Activated T-cell treated with anti-CD3 and anti-CD28 coated beads, Interleukin-2, amount 50 U/mL, for 72 hours (primary cell): ENCODE measurements around the gene GALM. TPM values are rescaled to one million over a fixed set of nuclear protein-coding genes. Genes with fewer than 3 reads are reported as not detected.
"Not testable (repeated sequence)": the region's sequence is repeated elsewhere in the genome, so short reads cannot be mapped to it uniquely, and the experiment has no call there.

ENCODE experiments used
- ATAC-seq, 2 donors: fragments of 150-1000 bp; cut with Tn5 transposase; replicated peaks in 1 of 2; 2 replicates each; pipeline ENCODE4 v1.10.0; 2021; ENCODE audit warnings: moderate library complexity in 2 of 2, mild to moderate bottlenecking in 1 of 2
- DNase-seq, 2 donors: peaks; one replicate each; pipeline ENCODE4 v3.0.0; 2021 to 2022; ENCODE audit warnings: mixed read lengths in 1 of 2
- H3K27ac Mint-ChIP-seq: one replicate; pipeline ENCODE4 v1.8.0; 2022; ENCODE audit warnings: mild to moderate bottlenecking, moderate library complexity, mixed read lengths
- H3K27me3 Mint-ChIP-seq: one replicate; pipeline ENCODE4 v1.8.0; 2022; ENCODE audit warnings: low read depth, mixed read lengths
- H3K36me3 Mint-ChIP-seq, 2 donors: one replicate each; pipeline ENCODE4 v1.8.0; 2022; ENCODE audit warnings: mixed read lengths in 2 of 2, mild to moderate bottlenecking in 1 of 2; ENCODE audit not compliant: insufficient read depth in 2 of 2
- H3K4me1 Mint-ChIP-seq: one replicate; pipeline ENCODE4 v1.8.0; 2022; ENCODE audit warnings: low read depth, mixed read lengths
- H3K4me3 Mint-ChIP-seq, 2 donors: one replicate each; pipeline ENCODE4 v1.8.0; 2022; ENCODE audit warnings: mild to moderate bottlenecking in 2 of 2, mixed read lengths in 2 of 2, moderate library complexity in 2 of 2
- H3K9me3 Mint-ChIP-seq, 2 donors: one replicate each; pipeline ENCODE4 v1.8.0; 2022; ENCODE audit warnings: mixed read lengths in 2 of 2
- total RNA-seq, 2 donors: library from RNA; stranded (reverse); gene quantifications; one replicate each; pipeline ENCODE4 v1.2.3, GENCODE V29; 2022

The GALM gene
- total RNA-seq, 2 donors from 2014 or later = 97.8 to 114 TPM

GRCh38 chr2:38635139-38635538 lies 30.8 kb upstream of the GALM start:
- no peak overlapping the region for H3K4me3 Mint-ChIP-seq
- no peak for DNase-seq
- no peaks in the 10 kb centered on the region for H3K36me3 Mint-ChIP-seq
- no peaks in the 10 kb centered on the region for H3K9me3 Mint-ChIP-seq
- H3K4me1 Mint-ChIP-seq = peaks cover 23% of the 10 kb centered on the region
- H3K27ac Mint-ChIP-seq = no peak overlapping the region
- no peaks in the 10 kb centered on the region for H3K27me3 Mint-ChIP-seq
- ATAC-seq = no peak

GRCh38 chr2:38636069-38636468 lies 29.8 kb upstream of the GALM start:
- Mint-ChIP-seq H3K36me3 (no peaks in the 10 kb centered on the region), H3K9me3 (no peaks in the 10 kb centered on the region), H3K4me3 (no peak overlapping the region), H3K27me3 (no peaks in the 10 kb centered on the region), H3K27ac (no peak overlapping the region), H3K4me1 (peaks cover 23% of the 10 kb centered on the region)
- ATAC-seq = no peak
- no peak for DNase-seq

GRCh38 chr2:38642373-38643017 lies 23.4 kb upstream of the GALM start:
- H3K27me3 Mint-ChIP-seq, H3K36me3 Mint-ChIP-seq, ATAC-seq, H3K4me3 Mint-ChIP-seq, DNase-seq, H3K9me3 Mint-ChIP-seq: not testable (repeated sequence)
- Mint-ChIP-seq H3K27ac (peak overlapping the region; percentile 41), H3K4me1 (peaks cover 31% of the 10 kb centered on the region)

- Mint-ChIP-seq H3K36me3 (peaks cover 3% of the 10 kb centered on the region in 2 donors), H3K27ac (no peak overlapping the region), H3K9me3 (no peaks in the 10 kb centered on the region), H3K4me1 (peaks cover 37% of the 10 kb centered on the region), H3K4me3 (no peak overlapping the region), H3K27me3 (no peaks in the 10 kb centered on the region)
- no peak for DNase-seq
- peak in 1 of 2 donors; percentile 13 for ATAC-seq
Observed at GRCh38 chr2:38643021-38643671, 22.8 kb upstream of the GALM start.

GRCh38 chr2:38643683-38644511 lies 22.0 kb upstream of the GALM start:
- not testable (repeated sequence) for DNase-seq

GRCh38 chr2:38648107-38648761 lies 17.7 kb upstream of the GALM start:
- Mint-ChIP-seq H3K4me1 (peaks cover 67% of the 10 kb centered on the region), H3K9me3 (no peaks in the 10 kb centered on the region), H3K27ac (no peak overlapping the region), H3K36me3 (peaks cover 4 to 5% of the 10 kb centered on the region in 2 donors), H3K27me3 (peaks cover 7% of the 10 kb centered on the region), H3K4me3 (peak overlapping the region in 1 of 2 donors; percentile 45)
- ATAC-seq (peak in 1 of 2 donors; percentile 20), DNase-seq (no peak)

More at GRCh38 chr2:38643683-38644511, 22.0 kb upstream of the GALM start:
- Mint-ChIP-seq H3K4me3 (peak overlapping the region; percentile 45 to 52), H3K4me1 (peaks cover 40% of the 10 kb centered on the region), H3K27ac (peak overlapping the region; percentile 67)
- H3K27me3 Mint-ChIP-seq, H3K36me3 Mint-ChIP-seq, H3K9me3 Mint-ChIP-seq: not testable (repeated sequence)
- ATAC-seq = peak; percentile 66 to 84

GRCh38 chr2:38649176-38649728 lies 16.7 kb upstream of the GALM start:
- peaks cover 7% of the 10 kb centered on the region for H3K27me3 Mint-ChIP-seq
- peaks cover 1 to 5% of the 10 kb centered on the region in 2 donors for H3K36me3 Mint-ChIP-seq
- no peak overlapping the region for H3K4me3 Mint-ChIP-seq
- peak overlapping the region; percentile 44 for H3K27ac Mint-ChIP-seq
- no peak for DNase-seq
- H3K4me1 Mint-ChIP-seq = peaks cover 70% of the 10 kb centered on the region
- no peak for ATAC-seq
- no peaks in the 10 kb centered on the region for H3K9me3 Mint-ChIP-seq

GRCh38 chr2:38650012-38650411 lies 15.9 kb upstream of the GALM start:
- Mint-ChIP-seq H3K4me1 (peaks cover 70% of the 10 kb centered on the region), H3K4me3 (no peak overlapping the region), H3K36me3 (peaks cover 1 to 5% of the 10 kb centered on the region in 2 donors), H3K9me3 (no peaks in the 10 kb centered on the region), H3K27me3 (peaks cover 7% of the 10 kb centered on the region), H3K27ac (no peak overlapping the region)
- no peak for ATAC-seq
- no peak for DNase-seq

GRCh38 chr2:38650717-38651116 lies 15.2 kb upstream of the GALM start:
- Mint-ChIP-seq H3K27me3 (peaks cover 7% of the 10 kb centered on the region), H3K27ac (peak overlapping the region; percentile 25), H3K4me1 (peaks cover 75% of the 10 kb centered on the region), H3K36me3 (peaks cover 1 to 5% of the 10 kb centered on the region in 2 donors), H3K9me3 (no peaks in the 10 kb centered on the region), H3K4me3 (no peak overlapping the region)
- ATAC-seq (no peak), DNase-seq (no peak)

GRCh38 chr2:38652431-38653273 lies 13.3 kb upstream of the GALM start:
- Mint-ChIP-seq H3K4me3 (peak overlapping the region; percentile 67 to 89), H3K27me3 (peaks cover 7% of the 10 kb centered on the region), H3K36me3 (peaks cover 1 to 5% of the 10 kb centered on the region in 2 donors), H3K27ac (peak overlapping the region; percentile 96), H3K9me3 (no peaks in the 10 kb centered on the region), H3K4me1 (peaks cover 90% of the 10 kb centered on the region)
- DNase-seq (no peak), ATAC-seq (peak; percentile 0 to 3)

- H3K27me3 Mint-ChIP-seq = peaks cover 7% of the 10 kb centered on the region
- peaks cover 0 to 2% of the 10 kb centered on the region in 2 donors for H3K36me3 Mint-ChIP-seq
- H3K27ac Mint-ChIP-seq = peak overlapping the region; percentile 96
- H3K4me3 Mint-ChIP-seq = peak overlapping the region; percentile 67 to 89
- H3K4me1 Mint-ChIP-seq = peaks cover 90% of the 10 kb centered on the region
- ATAC-seq = no peak
- no peaks in the 10 kb centered on the region for H3K9me3 Mint-ChIP-seq
- no peak for DNase-seq
Observed at GRCh38 chr2:38653380-38653714, 12.6 kb upstream of the GALM start.
